Fibroblast of lung (primary cell): Measurements from ENCODE around the gene ERGIC3. TPM values are rescaled to one million over a fixed set of nuclear protein-coding genes. Genes with fewer than 3 reads are reported as not detected.

Experiments
- DNase-seq, 2 donors: peaks; one replicate each; pipeline versions ENCODE4 v3.0.0 to v3.0.0-alpha.2; 2010; ENCODE audit warnings: low read depth in 2 of 2
- H2AFZ ChIP-seq: 2 replicates; pipeline ENCODE4 v1.5.1; 2012; ENCODE audit warnings: low read length, control low read depth, inconsistent platforms
- H3K27ac ChIP-seq: 2 replicates; pipeline ENCODE4 v1.5.1; 2011; ENCODE audit warnings: low read length, control low read depth; ENCODE audit not compliant: insufficient read depth
- H3K27me3 ChIP-seq: 2 replicates; pipeline ENCODE4 v1.5.1; 2011; ENCODE audit warnings: mild to moderate bottlenecking, low read length; ENCODE audit not compliant: control insufficient read depth, insufficient read depth
- H3K36me3 ChIP-seq: 2 replicates; pipeline ENCODE4 v1.5.1; 2011; ENCODE audit warnings: low read length; ENCODE audit not compliant: control insufficient read depth, insufficient read depth
- H3K4me1 ChIP-seq: 2 replicates; pipeline ENCODE4 v1.5.1; 2011; ENCODE audit warnings: low read length; ENCODE audit not compliant: control insufficient read depth, insufficient read depth; ENCODE audit errors: extremely low read depth
- H3K4me2 ChIP-seq: 2 replicates; pipeline ENCODE4 v1.5.1; 2011; ENCODE audit warnings: low read length, control low read depth; ENCODE audit not compliant: insufficient read depth; ENCODE audit errors: extremely low read depth
- H3K4me3 ChIP-seq, 4 experiments: fragments of 200-600 bp in 1 of 4; sonication (generic) in 1 of 4; replicated peaks in 1 of 4; 2 replicates each; pipeline ENCODE4 v1.5.1; 2011 to 2016; ENCODE audit warnings: low read length in 4 of 4, low read depth in 3 of 4, mild to moderate bottlenecking in 3 of 4, control low read depth in 2 of 4, inconsistent platforms in 1 of 4, mixed read lengths in 1 of 4; ENCODE audit not compliant: insufficient read depth in 1 of 4; ENCODE audit errors: control extremely low read depth in 1 of 4
- H3K79me2 ChIP-seq: 2 replicates; pipeline ENCODE4 v1.5.1; 2012; ENCODE audit warnings: mild to moderate bottlenecking, low read length, inconsistent platforms; ENCODE audit not compliant: control insufficient read depth, insufficient read depth
- H3K9ac ChIP-seq: 2 replicates; pipeline ENCODE4 v1.5.1; 2011; ENCODE audit warnings: mild to moderate bottlenecking, low read length, control low read depth; ENCODE audit not compliant: insufficient read depth
- H3K9me3 ChIP-seq: 2 replicates; pipeline ENCODE4 v1.5.1; 2012; ENCODE audit warnings: low read depth, low read length; ENCODE audit not compliant: control insufficient read depth, insufficient read depth
- H4K20me1 ChIP-seq: 2 replicates; pipeline ENCODE4 v1.5.1; 2011; ENCODE audit warnings: low read length; ENCODE audit not compliant: control insufficient read depth, insufficient read depth; ENCODE audit errors: extremely low read depth
- CTCF ChIP-seq, 2 donors: IDR thresholded peaks in 1 of 2; conservative IDR thresholded peaks in 1 of 2; 1 replicate in 1 of 2; 2 replicates in 1 of 2; pipeline ENCODE4 v1.5.1; 2011 to 2012; ENCODE audit warnings: low read length in 2 of 2, control low read depth in 1 of 2, inconsistent platforms in 1 of 2, low read depth in 1 of 2, mild to moderate bottlenecking in 1 of 2
- EZH2 ChIP-seq: IDR thresholded peaks from 2 replicates; pipeline ENCODE4 v1.5.1; 2012; ENCODE audit warnings: low read length, control low read depth, mild to moderate bottlenecking; ENCODE audit errors: missing control alignments
- polyA plus RNA-seq, 2 donors: library from polyadenylated mRNA; depleted of rRNA in 1 of 2; stranded (reverse) in 1 of 2; unstranded in 1 of 2; fragments of >200 nt; gene quantifications; 2 replicates each; pipeline ENCODE4 v1.2.1, GENCODE V29; 2011 to 2012; ENCODE audit warnings: missing spikeins in 1 of 2
- total RNA-seq: library from RNA; depleted of rRNA; stranded (reverse); fragments of >200 nt; gene quantifications from 2 replicates; pipeline ENCODE4 v1.2.1, GENCODE V29; 2014

ERGIC3 gene
- total and polyA plus RNA-seq, 2 donors (not counting 1 experiment from before 2014, with no cell fraction given) = 335 to 355 TPM

GRCh38 chr20:35568645-35569044 is 26.8 kb downstream of the ERGIC3 start:
- Histone ChIP-seq H3K4me1 (no peaks in the 10 kb centered on the region), H3K27ac (no peak overlapping the region), H3K27me3 (no peaks in the 10 kb centered on the region), H3K36me3 (no peaks in the 10 kb centered on the region), H3K4me3 (no peak overlapping the region), H3K4me2 (no peak overlapping the region), H3K79me2 (no peaks in the 10 kb centered on the region), H3K9ac (no peak overlapping the region), H2AFZ (no peak overlapping the region), H3K9me3 (no peaks in the 10 kb centered on the region), H4K20me1 (no peaks in the 10 kb centered on the region)
- no peak for TF ChIP-seq EZH2
- no peak for TF ChIP-seq CTCF (conservative IDR thresholded peaks at IDR 0.05 in 1 of 2, IDR thresholded peaks at IDR 0.05 in 1 of 2; ENCODE audit: low read depth in 1 of 2, low read length in 2 of 2)
- no peak for DNase-seq

DNA sequence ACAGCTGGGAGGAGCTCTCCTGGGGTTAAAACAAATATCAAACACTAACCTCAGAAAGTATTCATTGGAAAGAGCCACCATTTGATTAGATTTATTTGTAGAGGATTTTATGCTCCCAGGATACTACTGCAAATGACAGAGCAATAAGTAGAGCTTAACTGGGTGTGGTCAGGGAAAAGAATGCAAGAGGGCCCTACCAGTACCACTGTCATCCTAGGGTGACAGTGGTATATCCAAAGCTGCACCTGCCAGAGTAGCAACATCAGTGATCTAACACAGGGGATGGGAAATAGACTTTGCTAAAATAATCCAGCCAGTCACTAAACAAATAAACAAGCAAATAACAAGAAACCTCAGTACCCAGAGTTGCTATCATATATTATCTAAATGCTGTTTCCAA is 29.7 kb downstream of the ERGIC3 start:
- no peaks in the 10 kb centered on the region for H3K36me3 ChIP-seq
- H3K4me2 ChIP-seq = no peak overlapping the region
- H3K79me2 ChIP-seq = no peaks in the 10 kb centered on the region
- no peak for DNase-seq
- H2AFZ ChIP-seq = no peak overlapping the region
- H3K9ac ChIP-seq = no peak overlapping the region
- no peaks in the 10 kb centered on the region for H3K4me1 ChIP-seq
- H3K27me3 ChIP-seq = no peaks in the 10 kb centered on the region
- H4K20me1 ChIP-seq = no peaks in the 10 kb centered on the region
- no peak overlapping the region for H3K4me3 ChIP-seq
- H3K27ac ChIP-seq = no peak overlapping the region
- TF ChIP-seq EZH2 (no peak), CTCF (conservative IDR thresholded peaks at IDR 0.05 in 1 of 2, IDR thresholded peaks at IDR 0.05 in 1 of 2; ENCODE audit: low read depth in 1 of 2, low read length in 2 of 2) (no peak)
- no peaks in the 10 kb centered on the region for H3K9me3 ChIP-seq

DNA sequence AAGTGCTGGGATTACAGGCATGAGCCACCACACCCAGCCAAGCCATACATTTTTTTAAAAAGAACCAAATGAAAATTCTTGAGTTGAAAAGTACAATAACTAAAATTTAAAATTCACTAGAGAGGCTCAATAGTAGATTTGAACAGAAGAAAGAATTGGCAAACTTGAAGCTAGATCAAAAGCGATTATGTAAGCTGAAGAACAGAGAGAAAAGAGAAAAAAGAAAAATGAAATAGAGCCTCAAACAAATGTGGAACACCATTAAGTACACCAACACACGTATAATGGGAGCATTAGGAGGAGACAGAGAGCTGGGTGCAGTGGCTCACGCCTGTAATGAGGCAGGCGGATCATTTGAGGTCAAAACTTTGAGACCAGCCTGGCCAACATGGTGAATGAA is 31.0 kb downstream of the ERGIC3 start:
- H3K9me3 ChIP-seq = no peaks in the 10 kb centered on the region
- H3K27me3 ChIP-seq = no peaks in the 10 kb centered on the region
- H3K4me2 ChIP-seq = no peak overlapping the region
- no peaks in the 10 kb centered on the region for H3K36me3 ChIP-seq
- H4K20me1 ChIP-seq = no peaks in the 10 kb centered on the region
- H3K4me3 ChIP-seq = no peak overlapping the region
- DNase-seq = no peak
- no peak overlapping the region for H3K9ac ChIP-seq
- H3K27ac ChIP-seq = no peak overlapping the region
- TF ChIP-seq CTCF (conservative IDR thresholded peaks at IDR 0.05 in 1 of 2, IDR thresholded peaks at IDR 0.05 in 1 of 2; ENCODE audit: low read depth in 1 of 2, low read length in 2 of 2) = no peak
- TF ChIP-seq EZH2 = no peak
- H3K4me1 ChIP-seq = no peaks in the 10 kb centered on the region
- no peak overlapping the region for H2AFZ ChIP-seq
- no peaks in the 10 kb centered on the region for H3K79me2 ChIP-seq
